ENCODE data around the gene LTBP4. TPM values are rescaled to one million over a fixed set of nuclear protein-coding genes. Genes with fewer than 3 reads are reported as not detected.

The LTBP4 gene
- total and polyA plus RNA-seq, 2 of the 13 experiments (the other 11 are each of a cell fraction or from before 2014, with no cell fraction given): 0.86 to 2.3 TPM

DNA sequence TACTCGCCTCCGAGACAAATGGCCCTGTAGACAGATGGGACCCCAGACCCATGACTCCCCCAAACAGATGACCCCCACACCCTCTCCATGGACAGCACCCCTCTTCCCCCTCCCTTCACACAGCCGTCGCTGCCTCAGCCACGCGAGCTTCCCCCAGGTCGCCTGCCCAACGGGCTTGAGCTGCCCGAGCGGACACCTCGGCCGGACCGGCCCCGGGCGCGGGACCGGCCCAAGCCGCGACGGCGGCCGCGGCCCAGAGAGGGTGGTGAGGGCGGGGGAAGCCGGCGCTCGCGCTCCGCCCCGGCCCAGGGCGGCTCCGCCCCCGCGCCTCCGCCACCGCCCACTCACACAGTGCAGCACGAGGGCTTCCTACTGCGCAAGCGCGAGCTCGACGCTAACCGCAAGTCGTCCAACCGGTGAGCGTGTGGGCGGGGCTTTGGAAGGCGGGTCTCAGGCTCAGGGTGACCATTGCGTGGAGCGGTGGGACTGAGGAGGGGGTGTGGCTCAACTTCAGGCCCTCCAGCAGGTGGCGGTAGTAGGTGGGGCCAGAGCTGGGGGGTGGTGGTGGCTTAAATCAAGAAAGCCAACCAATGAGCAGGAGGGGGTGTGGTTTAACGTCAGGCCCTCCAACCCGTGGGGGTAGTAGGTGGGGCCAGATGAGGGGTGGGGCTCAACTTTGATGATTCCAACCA, 30.7 kb upstream of the LTBP4 start (continued):
- TF ChIP-seq, protein P1, sequence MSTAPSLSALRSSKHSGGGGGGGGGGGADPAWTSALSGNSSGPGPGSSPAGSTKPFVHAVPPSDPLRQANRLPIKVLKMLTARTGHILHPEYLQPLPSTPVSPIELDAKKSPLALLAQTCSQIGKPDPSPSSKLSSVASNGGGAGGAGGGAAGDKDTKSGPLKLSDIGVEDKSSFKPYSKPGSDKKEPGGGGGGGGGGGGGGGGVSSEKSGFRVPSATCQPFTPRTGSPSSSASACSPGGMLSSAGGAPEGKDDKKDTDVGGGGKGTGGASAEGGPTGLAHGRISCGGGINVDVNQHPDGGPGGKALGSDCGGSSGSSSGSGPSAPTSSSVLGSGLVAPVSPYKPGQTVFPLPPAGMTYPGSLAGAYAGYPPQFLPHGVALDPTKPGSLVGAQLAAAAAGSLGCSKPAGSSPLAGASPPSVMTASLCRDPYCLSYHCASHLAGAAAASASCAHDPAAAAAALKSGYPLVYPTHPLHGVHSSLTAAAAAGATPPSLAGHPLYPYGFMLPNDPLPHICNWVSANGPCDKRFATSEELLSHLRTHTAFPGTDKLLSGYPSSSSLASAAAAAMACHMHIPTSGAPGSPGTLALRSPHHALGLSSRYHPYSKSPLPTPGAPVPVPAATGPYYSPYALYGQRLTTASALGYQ (CRISPR knock-in tag; IDR thresholded peaks at IDR 0.05): no peak
- TF ChIP-seq CERS6 (CRISPR knock-in tag; IDR thresholded peaks at IDR 0.05) (no peak), SRSF1 (optimal IDR thresholded peaks at IDR 0.05; ENCODE audit: low read depth, low read length) (no peak), TEAD3 (CRISPR knock-in tag; optimal IDR thresholded peaks at IDR 0.05; ENCODE audit: borderline replicate concordance) (no peak), BHLHE40 (IDR thresholded peaks at IDR 0.05; ENCODE audit: low read length) (0 out of 2 replicates have a peak, but pooled peaks have one; percentile 18), TBX2 (CRISPR knock-in tag; IDR thresholded peaks at IDR 0.05; ENCODE audit: borderline replicate concordance) (peak; percentile 15; the same call in 1 of the 2 replicates), ZNF775 (CRISPR knock-in tag; IDR thresholded peaks at IDR 0.05; ENCODE audit: borderline replicate concordance) (no peak), ZNF784 (CRISPR knock-in tag; IDR thresholded peaks at IDR 0.05; ENCODE audit: borderline replicate concordance) (no peak), TAF15 (IDR thresholded peaks at IDR 0.05; ENCODE audit: low read depth, low read length, poor library complexity, severe bottlenecking) (no peak), AFF4 (CRISPR knock-in tag; IDR thresholded peaks at IDR 0.05) (no peak), ZBTB1 (CRISPR knock-in tag; IDR thresholded peaks at IDR 0.05; ENCODE audit: borderline replicate concordance) (no peak)

All from HepG2 (cell line).